Measurements from ENCODE around the gene FNIP1. TPM values are rescaled to one million over a fixed set of nuclear protein-coding genes. Genes with fewer than 3 reads are reported as not detected.

FNIP1 gene
- total RNA-seq, 1 experiment from 2014 or later: 16.4 TPM

DNA sequence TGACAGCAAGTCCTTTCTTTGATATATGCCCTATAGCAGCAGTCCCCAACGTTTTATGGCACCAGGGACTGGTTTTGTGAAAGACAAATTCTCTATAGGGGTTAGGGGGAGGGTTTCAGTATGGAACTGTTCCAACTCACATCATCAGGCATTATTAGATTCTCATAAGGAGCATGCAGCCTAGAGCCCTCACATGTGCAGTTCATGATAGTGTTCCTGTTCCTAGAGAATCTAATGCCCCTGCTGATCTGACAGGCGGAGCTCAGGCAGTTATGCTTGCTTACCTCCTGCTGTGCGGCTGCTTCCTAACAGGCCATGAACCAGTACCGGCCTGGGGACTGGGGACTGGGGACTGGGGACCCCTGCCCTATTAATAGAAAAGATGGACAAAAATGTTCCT lies 159.1 kb downstream of the FNIP1 start:
- ChIA-PET RAD21 (ENCODE audit: low non-redundant PET in 1 of 2, low total read pairs in 2 of 2, uncharacterized antibody in 2 of 2, unreplicated experiment in 2 of 2) (no interaction called here), POLR2A (no interaction called here), CTCF (no interaction called here)
- H3K27me3 ChIP-seq (ENCODE audit: insufficient read depth, low read length): no peaks in the 10 kb centered on the region
- no TSS peak for BruUV-seq (replicated peaks)
- H4K20me1 ChIP-seq (ENCODE audit: insufficient read depth): no peaks in the 10 kb centered on the region
- no peaks in the 10 kb centered on the region for H3K9me3 ChIP-seq (ENCODE audit: control insufficient read depth in 1 of 2, insufficient read depth in 1 of 2, low read depth in 1 of 2, low read length in 2 of 2)
- H3K9me2 ChIP-seq (ENCODE audit: insufficient read depth): no peaks in the 10 kb centered on the region
- H3K4me3 ChIP-seq (replicated peaks in 1 of 2; ENCODE audit: low read depth in 1 of 2, low read length in 2 of 2): no peak overlapping the region
- no peak overlapping the region for H3K9ac ChIP-seq (ENCODE audit: low read length)
- no peaks in the 10 kb centered on the region for H3K36me3 ChIP-seq (ENCODE audit: control insufficient read depth in 1 of 2, insufficient read depth in 2 of 2, low read length in 2 of 2)
- TF ChIP-seq JUND (IDR thresholded peaks at IDR 0.05): no peak
- TF ChIP-seq SP1 (IDR thresholded peaks at IDR 0.05; ENCODE audit: low read depth): no peak
- TF ChIP-seq, protein P1, sequence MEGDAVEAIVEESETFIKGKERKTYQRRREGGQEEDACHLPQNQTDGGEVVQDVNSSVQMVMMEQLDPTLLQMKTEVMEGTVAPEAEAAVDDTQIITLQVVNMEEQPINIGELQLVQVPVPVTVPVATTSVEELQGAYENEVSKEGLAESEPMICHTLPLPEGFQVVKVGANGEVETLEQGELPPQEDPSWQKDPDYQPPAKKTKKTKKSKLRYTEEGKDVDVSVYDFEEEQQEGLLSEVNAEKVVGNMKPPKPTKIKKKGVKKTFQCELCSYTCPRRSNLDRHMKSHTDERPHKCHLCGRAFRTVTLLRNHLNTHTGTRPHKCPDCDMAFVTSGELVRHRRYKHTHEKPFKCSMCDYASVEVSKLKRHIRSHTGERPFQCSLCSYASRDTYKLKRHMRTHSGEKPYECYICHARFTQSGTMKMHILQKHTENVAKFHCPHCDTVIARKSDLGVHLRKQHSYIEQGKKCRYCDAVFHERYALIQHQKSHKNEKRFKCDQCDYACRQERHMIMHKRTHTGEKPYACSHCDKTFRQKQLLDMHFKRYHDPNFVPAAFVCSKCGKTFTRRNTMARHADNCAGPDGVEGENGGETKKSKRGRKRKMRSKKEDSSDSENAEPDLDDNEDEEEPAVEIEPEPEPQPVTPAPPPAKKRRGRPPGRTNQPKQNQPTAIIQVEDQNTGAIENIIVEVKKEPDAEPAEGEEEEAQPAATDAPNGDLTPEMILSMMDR (IDR thresholded peaks at IDR 0.05 in 2 of 3, conservative IDR thresholded peaks at IDR 0.05 in 1 of 3; ENCODE audit: borderline replicate concordance in 1 of 3, insufficient read depth in 1 of 3, low read depth in 2 of 3, low read length in 2 of 3): no peak
- no peak for TF ChIP-seq EZH2phosphoT487 (IDR thresholded peaks at IDR 0.05; ENCODE audit: borderline replicate concordance)
- no peak for TF ChIP-seq SRF (IDR thresholded peaks at IDR 0.05; ENCODE audit: low read depth)
- no peak for TF ChIP-seq YY1 (IDR thresholded peaks at IDR 0.05; ENCODE audit: extremely low read depth, insufficient replicate concordance, low read depth, low read length)
- no peak for TF ChIP-seq CBX3 (IDR thresholded peaks at IDR 0.05; ENCODE audit: low read depth)
- H3K79me2 ChIP-seq (ENCODE audit: insufficient read depth, low read length): peaks cover 23% of the 10 kb centered on the region
- no peak overlapping the region for H2AFZ ChIP-seq (ENCODE audit: low read depth, low read length, poor library complexity, severe bottlenecking)
- intact Hi-C loops (cut with micrococcal nuclease): no loop called here
- no peak overlapping the region for H3K4me2 ChIP-seq (ENCODE audit: low read length)
- ATAC-seq: no peak
- no peak for DNase-seq (ENCODE audit: low read depth, low spot score)
- peaks cover 5 to 18% of the 10 kb centered on the region in 2 experiments; a peak in 3 of 4 replicates for H3K4me1 ChIP-seq (ENCODE audit: control insufficient read depth in 1 of 2, insufficient read depth in 2 of 2, low read length in 2 of 2)
- H3K27ac ChIP-seq (ENCODE audit: low read depth, low read length): no peak overlapping the region

Data from HCT116 (cell line).